ENCODE measurements around the gene CHRNB1. TPM values are rescaled to one million over a fixed set of nuclear protein-coding genes. Genes with fewer than 3 reads are reported as not detected.

Gene CHRNB1
- total RNA-seq, 3 donors from 2014 or later, result 8.5 to 11.8 (median 11.7) TPM

DNA sequence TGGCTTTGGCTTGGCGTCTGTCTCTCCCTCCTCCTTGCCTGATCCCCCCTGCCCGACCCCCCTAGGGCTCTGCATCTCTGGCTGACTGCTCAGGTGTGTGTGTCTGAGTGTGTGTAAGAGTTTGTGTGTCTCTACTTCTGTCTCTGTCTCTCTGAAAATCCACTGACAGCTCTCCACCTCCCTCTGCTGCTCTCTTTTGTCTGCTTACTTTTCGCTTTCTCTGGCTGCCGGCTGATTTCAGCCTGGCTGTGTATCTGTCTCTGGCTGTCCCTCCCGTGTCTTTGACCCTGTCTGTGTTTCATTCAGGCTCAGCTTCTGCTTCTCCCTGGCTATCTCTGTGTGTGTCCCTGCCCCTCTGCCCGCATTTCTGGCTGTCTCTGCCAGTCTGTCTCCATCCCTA lies 28.5 kb upstream of the CHRNB1 start:
- H3K4me3 ChIP-seq, result no peak overlapping the region
- H3K27me3 ChIP-seq, result no peaks in the 10 kb centered on the region
- intact Hi-C loops (cut with DNase I; ENCODE audit: low total_unique reads), result no loop called here
- H3K4me1 ChIP-seq, result no peaks in the 10 kb centered on the region
- no peak for TF ChIP-seq POLR2A (IDR thresholded peaks at IDR 0.05)
- TF ChIP-seq POLR2AphosphoS5 (IDR thresholded peaks at IDR 0.05), result no peak
- TF ChIP-seq, protein P1, sequence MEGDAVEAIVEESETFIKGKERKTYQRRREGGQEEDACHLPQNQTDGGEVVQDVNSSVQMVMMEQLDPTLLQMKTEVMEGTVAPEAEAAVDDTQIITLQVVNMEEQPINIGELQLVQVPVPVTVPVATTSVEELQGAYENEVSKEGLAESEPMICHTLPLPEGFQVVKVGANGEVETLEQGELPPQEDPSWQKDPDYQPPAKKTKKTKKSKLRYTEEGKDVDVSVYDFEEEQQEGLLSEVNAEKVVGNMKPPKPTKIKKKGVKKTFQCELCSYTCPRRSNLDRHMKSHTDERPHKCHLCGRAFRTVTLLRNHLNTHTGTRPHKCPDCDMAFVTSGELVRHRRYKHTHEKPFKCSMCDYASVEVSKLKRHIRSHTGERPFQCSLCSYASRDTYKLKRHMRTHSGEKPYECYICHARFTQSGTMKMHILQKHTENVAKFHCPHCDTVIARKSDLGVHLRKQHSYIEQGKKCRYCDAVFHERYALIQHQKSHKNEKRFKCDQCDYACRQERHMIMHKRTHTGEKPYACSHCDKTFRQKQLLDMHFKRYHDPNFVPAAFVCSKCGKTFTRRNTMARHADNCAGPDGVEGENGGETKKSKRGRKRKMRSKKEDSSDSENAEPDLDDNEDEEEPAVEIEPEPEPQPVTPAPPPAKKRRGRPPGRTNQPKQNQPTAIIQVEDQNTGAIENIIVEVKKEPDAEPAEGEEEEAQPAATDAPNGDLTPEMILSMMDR (IDR thresholded peaks at IDR 0.05), result no peak
- no peaks in the 10 kb centered on the region for H3K36me3 ChIP-seq
- no peaks in the 10 kb centered on the region for H3K9me3 ChIP-seq
- no peak overlapping the region for H3K27ac ChIP-seq
- DNase-seq (ENCODE audit: low spot score in 2 of 2), result no peak

DNA sequence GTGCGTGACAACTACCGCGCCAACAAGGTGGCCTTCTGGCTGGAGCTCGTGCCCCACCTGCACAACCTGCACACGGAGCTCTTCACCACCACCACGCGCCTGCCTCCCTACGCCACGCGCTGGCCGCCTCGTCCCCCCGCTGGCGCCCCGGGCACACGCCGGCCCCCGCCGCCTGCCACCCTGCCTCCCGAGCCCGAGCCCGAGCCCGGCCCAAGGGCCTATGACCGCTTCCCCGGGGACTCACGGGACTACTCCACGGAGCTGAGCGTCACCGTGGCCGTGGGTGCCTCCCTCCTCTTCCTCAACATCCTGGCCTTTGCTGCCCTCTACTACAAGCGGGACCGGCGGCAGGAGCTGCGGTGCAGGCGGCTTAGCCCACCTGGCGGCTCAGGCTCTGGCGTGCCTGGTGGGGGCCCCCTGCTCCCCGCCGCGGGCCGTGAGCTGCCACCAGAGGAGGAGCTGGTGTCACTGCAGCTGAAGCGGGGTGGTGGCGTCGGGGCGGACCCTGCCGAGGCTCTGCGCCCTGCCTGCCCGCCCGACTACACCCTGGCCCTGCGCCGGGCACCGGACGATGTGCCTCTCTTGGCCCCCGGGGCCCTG lies 27.7 kb upstream of the CHRNB1 start:
- Histone ChIP-seq H3K9me3 (no peaks in the 10 kb centered on the region), H3K4me3 (no peak overlapping the region), H3K36me3 (no peaks in the 10 kb centered on the region), H3K27me3 (no peaks in the 10 kb centered on the region), H3K27ac (no peak overlapping the region), H3K4me1 (no peaks in the 10 kb centered on the region)
- no peak for TF ChIP-seq POLR2A (IDR thresholded peaks at IDR 0.05)
- TF ChIP-seq, protein P1 (IDR thresholded peaks at IDR 0.05), result no peak
- no peak for TF ChIP-seq POLR2AphosphoS5 (IDR thresholded peaks at IDR 0.05)
- intact Hi-C loops (cut with DNase I; ENCODE audit: low total_unique reads), result no loop called here
- no peak for DNase-seq (ENCODE audit: low spot score in 2 of 2)

DNA sequence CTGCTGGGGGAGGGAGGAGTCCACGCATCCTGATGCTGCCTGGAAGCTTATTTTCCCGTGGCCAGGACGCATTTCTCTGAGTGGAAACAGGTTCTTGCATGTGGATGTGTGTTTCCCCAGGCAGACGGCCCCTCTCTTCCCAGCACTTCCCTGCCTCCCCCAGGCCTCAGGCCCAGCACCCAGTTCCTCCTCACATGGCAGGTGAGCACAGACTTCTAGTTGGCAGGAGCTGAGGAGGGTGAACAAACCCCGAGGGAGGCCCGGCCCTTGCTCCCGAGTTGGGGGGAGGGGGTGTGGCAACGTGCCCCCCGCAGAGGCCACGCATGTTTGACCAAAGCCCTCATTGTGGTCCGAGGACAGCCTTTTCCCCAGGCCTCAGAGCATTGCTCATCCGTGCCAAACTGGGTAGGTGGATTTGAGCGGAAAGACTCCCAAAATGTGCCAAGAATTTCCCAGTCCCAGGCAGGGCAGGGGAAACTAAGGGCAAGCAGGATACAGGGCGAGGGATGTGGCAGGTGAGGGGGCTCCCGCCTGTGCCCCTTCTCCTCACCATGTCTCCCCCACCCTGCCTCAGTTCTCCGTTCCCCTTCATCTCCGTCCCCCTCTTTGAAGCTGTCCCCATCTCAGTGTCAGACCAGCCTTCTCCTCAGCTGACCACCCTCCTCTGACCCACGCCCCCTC lies 26.2 kb upstream of the CHRNB1 start:
- Histone ChIP-seq H3K27ac (peak overlapping the region in 1 of 2 donors; percentile 32), H3K36me3 (no peaks in the 10 kb centered on the region), H3K27me3 (no peaks in the 10 kb centered on the region), H3K4me3 (no peak overlapping the region), H3K9me3 (no peaks in the 10 kb centered on the region), H3K4me1 (no peaks in the 10 kb centered on the region)
- intact Hi-C loops (cut with DNase I; ENCODE audit: low total_unique reads), result no loop called here
- TF ChIP-seq POLR2A (IDR thresholded peaks at IDR 0.05), result no peak
- TF ChIP-seq, protein P1 (IDR thresholded peaks at IDR 0.05), result no peak
- TF ChIP-seq POLR2AphosphoS5 (IDR thresholded peaks at IDR 0.05), result no peak
- no peak for DNase-seq (ENCODE audit: low spot score in 2 of 2)

DNA sequence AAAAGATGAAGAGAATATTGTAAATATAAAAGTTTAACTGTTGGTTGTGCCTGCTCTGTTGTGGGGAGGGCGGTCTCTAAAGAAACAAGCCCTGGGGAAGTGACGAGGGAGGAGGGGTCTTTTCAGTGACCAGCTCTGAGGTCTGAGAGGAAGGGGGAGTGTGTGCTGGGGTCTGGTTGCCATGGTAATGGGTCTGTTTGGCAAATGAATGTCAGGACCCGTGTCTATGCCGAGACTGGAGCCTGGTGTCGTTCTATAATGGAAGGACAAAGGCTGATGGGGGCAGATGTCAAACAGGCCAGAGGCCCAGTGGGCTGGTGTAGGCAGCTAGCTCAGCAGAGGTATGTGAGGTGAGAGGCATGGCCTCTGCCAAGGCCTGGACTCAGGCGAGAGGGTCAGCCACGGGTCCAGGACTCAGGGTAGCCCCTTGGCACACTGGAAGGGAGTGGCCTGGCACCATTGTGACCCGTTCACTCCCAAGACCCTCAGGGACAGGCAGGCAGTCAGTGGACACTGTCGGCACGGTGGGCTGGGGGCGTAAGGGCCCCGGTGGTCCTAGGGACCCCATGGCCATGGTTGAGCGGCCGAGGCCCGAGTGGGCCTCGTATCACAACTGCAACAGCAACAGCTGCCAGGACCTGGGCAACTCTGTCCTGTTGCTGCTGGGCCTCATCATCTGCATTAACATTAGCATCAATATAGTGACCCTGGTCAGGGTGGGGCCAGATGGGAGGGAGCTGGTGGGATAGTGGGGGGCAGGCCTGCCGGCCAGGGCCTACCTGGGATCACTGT lies 24.8 kb upstream of the CHRNB1 start, which contains the start of gene SPEM1:
SPEM1 (plus strand) TSS at position 506 of the 792 bp plus-strand sequence; CDS start at position 567, 61 bp downstream.
- H3K36me3 ChIP-seq, result no peaks in the 10 kb centered on the region
- no peak for DNase-seq (ENCODE audit: low spot score in 2 of 2)
- H3K9me3 ChIP-seq, result no peaks in the 10 kb centered on the region
- H3K4me3 ChIP-seq, result no peak within 1 kb of the TSS
- no peaks in the 10 kb centered on the region for H3K4me1 ChIP-seq
- TF ChIP-seq, protein P1 (IDR thresholded peaks at IDR 0.05), result no peak
- TF ChIP-seq POLR2A (IDR thresholded peaks at IDR 0.05) (no peak), POLR2AphosphoS5 (IDR thresholded peaks at IDR 0.05) (no peak)
- intact Hi-C loops (cut with DNase I; ENCODE audit: low total_unique reads), result no loop called here
- H3K27ac ChIP-seq, result peak within 1 kb of the TSS in 1 of 2 donors; percentile 32
- H3K27me3 ChIP-seq, result no peaks in the 10 kb centered on the region

GRCh38 chr17:7421186-7421585 lies 23.7 kb upstream of the CHRNB1 start:
- TF ChIP-seq, protein P1 (IDR thresholded peaks at IDR 0.05), result no peak
- TF ChIP-seq POLR2A (IDR thresholded peaks at IDR 0.05), result no peak

More at GRCh38 chr17:7421186-7421585, 23.7 kb upstream of the CHRNB1 start:
- Histone ChIP-seq H3K4me1 (no peaks in the 10 kb centered on the region), H3K27me3 (no peaks in the 10 kb centered on the region), H3K36me3 (no peaks in the 10 kb centered on the region), H3K4me3 (no peak overlapping the region), H3K9me3 (no peaks in the 10 kb centered on the region), H3K27ac (no peak overlapping the region)
- intact Hi-C loops (cut with DNase I; ENCODE audit: low total_unique reads), result no loop called here
- no peak for DNase-seq (ENCODE audit: low spot score in 2 of 2)
